Vagina (tissue), 2 donors: Measurements from ENCODE around the gene MADD.

ENCODE experiments used
- POLR2A ChIP-seq, 2 donors: fragments of 450-650 bp; IDR thresholded peaks; one replicate each; pipeline ENCODE4 v1.6.1; 2017; ENCODE audit warnings: antibody characterized with exemption in 2 of 2, mild to moderate bottlenecking in 2 of 2, moderate library complexity in 2 of 2
- POLR2AphosphoS5 ChIP-seq, 2 donors: sonication (generic); formaldehyde crosslinking; IDR thresholded peaks; one replicate each; pipeline ENCODE4 v1.9.0; 2017; ENCODE audit warnings: antibody characterized with exemption in 2 of 2, mild to moderate bottlenecking in 2 of 2, low read depth in 1 of 2; ENCODE audit not compliant: insufficient read depth in 1 of 2
- TF ChIP-seq, protein P1 (sequence below), 3 experiments: fragments of 450-650 bp in 2 of 3; fragments of 200-600 bp in 1 of 3; sonication (generic) in 1 of 3; IDR thresholded peaks; one replicate each; pipeline ENCODE4 v1.5.1; 2017 to 2019; ENCODE audit warnings: antibody characterized with exemption in 3 of 3, mild to moderate bottlenecking in 2 of 3, moderate library complexity in 2 of 3

DNA sequence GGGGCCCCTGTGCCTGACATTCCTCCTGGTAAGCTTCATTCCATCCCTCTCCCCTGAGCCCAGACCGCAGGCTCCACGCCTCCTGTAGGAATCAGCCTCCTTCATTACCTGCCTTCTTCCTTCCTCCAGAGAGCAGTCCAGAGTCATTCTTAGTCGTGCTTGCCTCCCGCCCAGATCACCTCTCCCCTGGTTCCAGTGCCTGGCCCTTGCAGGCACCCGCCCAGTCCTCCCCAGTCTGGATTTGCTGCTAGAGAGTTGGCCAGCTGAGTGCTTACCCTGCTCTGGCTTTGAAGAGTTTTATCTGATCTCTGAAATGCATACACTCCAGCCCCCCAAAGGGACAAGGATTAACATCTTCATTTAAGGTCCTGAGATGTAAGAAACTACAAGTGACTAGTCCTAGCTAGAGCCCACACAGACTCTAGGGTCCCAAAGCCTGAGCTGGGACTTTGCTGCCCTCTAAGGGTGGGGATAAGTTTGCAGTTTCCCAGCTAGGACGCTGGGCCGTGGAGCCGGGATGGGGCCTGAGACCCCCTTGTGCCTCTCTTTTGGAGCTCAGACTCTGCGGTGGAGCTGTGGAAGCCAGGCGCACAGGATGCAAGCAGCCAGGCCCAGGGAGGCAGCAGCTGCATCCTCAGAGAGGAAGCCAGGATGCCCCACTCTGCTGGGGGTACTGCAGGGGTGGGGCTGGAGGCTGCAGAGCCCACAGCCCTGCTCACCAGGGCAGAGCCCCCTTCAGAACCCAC lies 10.5 kb upstream of the MADD start:
- TF ChIP-seq, protein P1, sequence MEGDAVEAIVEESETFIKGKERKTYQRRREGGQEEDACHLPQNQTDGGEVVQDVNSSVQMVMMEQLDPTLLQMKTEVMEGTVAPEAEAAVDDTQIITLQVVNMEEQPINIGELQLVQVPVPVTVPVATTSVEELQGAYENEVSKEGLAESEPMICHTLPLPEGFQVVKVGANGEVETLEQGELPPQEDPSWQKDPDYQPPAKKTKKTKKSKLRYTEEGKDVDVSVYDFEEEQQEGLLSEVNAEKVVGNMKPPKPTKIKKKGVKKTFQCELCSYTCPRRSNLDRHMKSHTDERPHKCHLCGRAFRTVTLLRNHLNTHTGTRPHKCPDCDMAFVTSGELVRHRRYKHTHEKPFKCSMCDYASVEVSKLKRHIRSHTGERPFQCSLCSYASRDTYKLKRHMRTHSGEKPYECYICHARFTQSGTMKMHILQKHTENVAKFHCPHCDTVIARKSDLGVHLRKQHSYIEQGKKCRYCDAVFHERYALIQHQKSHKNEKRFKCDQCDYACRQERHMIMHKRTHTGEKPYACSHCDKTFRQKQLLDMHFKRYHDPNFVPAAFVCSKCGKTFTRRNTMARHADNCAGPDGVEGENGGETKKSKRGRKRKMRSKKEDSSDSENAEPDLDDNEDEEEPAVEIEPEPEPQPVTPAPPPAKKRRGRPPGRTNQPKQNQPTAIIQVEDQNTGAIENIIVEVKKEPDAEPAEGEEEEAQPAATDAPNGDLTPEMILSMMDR (IDR thresholded peaks at IDR 0.05) = peak in 1 of 3 experiments; percentile 35
- TF ChIP-seq POLR2AphosphoS5 (IDR thresholded peaks at IDR 0.05; ENCODE audit: insufficient read depth in 1 of 2, low read depth in 1 of 2) = no peak
- no peak for TF ChIP-seq POLR2A (IDR thresholded peaks at IDR 0.05)
